Neural progenitor cell (in vitro differentiated cells): ENCODE data around the gene GNB5.

Experiments used
- EZH2phosphoT487 ChIP-seq: fragments of 200-600 bp; sonication (generic); IDR thresholded peaks from 2 replicates; pipeline ENCODE4 v1.6.1; 2017; ENCODE audit warnings: antibody characterized with exemption
- TF ChIP-seq, protein P1 (sequence below): fragments of 200-600 bp; sonication (generic); IDR thresholded peaks from 2 replicates; pipeline ENCODE4 v1.5.1; 2017; ENCODE audit warnings: antibody characterized with exemption, mild to moderate bottlenecking

DNA sequence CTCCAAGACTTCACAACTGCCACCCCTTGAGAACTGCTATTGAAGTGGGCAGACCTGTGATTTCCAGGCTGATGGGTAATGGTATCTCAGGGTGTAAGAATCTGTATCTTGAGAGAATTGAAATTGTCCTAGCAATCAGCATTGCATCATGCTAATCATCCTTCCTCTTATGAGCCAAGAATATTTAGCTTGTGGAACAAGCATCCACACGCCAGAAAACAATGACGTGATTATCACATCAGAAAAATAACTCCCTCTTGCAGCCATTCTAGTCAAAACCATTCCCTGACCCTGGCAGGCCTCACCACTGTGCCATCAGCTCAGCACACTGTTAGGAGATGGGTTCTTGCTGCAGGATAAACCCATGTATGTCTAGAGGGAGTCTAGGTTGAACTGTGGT lies 85.3 kb downstream of the GNB5 start:
- TF ChIP-seq, protein P1, sequence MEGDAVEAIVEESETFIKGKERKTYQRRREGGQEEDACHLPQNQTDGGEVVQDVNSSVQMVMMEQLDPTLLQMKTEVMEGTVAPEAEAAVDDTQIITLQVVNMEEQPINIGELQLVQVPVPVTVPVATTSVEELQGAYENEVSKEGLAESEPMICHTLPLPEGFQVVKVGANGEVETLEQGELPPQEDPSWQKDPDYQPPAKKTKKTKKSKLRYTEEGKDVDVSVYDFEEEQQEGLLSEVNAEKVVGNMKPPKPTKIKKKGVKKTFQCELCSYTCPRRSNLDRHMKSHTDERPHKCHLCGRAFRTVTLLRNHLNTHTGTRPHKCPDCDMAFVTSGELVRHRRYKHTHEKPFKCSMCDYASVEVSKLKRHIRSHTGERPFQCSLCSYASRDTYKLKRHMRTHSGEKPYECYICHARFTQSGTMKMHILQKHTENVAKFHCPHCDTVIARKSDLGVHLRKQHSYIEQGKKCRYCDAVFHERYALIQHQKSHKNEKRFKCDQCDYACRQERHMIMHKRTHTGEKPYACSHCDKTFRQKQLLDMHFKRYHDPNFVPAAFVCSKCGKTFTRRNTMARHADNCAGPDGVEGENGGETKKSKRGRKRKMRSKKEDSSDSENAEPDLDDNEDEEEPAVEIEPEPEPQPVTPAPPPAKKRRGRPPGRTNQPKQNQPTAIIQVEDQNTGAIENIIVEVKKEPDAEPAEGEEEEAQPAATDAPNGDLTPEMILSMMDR = no peak
- no peak for TF ChIP-seq EZH2phosphoT487
